AG04449 (cell line): ENCODE data around the gene PDCD5.

Experiments used
- CTCF ChIA-PET: fragments of 350-600 bp; formaldehyde crosslinking; extraction: SDS; loops from one replicate; lab custom pipeline; 2021; ENCODE audit warnings: antibody characterized with exemption; lab: Yijun Ruan, JAX
- POLR2A ChIA-PET: fragments of 400-600, 350-600 bp; formaldehyde crosslinking; extraction: SDS; loops from one replicate; lab custom pipeline; 2020; ENCODE audit warnings: antibody characterized with exemption, inconsistent platforms; lab: Yijun Ruan, JAX
- DNase-seq: peaks from one replicate; pipeline ENCODE4 v3.0.0-alpha.2; 2010; ENCODE audit warnings: low read depth, low spot score
- H3K4me3 ChIP-seq: 2 replicates; pipeline ENCODE4 v1.5.1; 2011; ENCODE audit warnings: low read depth, mild to moderate bottlenecking, control low read depth, low read length
- TF ChIP-seq, protein P1 (sequence below): IDR thresholded peaks from one replicate; pipeline ENCODE4 v1.5.1; 2011; ENCODE audit warnings: mild to moderate bottlenecking, moderate library complexity, low read length, control low read depth, inconsistent platforms; ENCODE audit not compliant: insufficient read depth; ENCODE audit errors: missing control alignments

The PDCD5 gene

GRCh38 chr19:32595491-32595890 is 14.5 kb downstream of the PDCD5 start:
- TF ChIP-seq, protein P1, sequence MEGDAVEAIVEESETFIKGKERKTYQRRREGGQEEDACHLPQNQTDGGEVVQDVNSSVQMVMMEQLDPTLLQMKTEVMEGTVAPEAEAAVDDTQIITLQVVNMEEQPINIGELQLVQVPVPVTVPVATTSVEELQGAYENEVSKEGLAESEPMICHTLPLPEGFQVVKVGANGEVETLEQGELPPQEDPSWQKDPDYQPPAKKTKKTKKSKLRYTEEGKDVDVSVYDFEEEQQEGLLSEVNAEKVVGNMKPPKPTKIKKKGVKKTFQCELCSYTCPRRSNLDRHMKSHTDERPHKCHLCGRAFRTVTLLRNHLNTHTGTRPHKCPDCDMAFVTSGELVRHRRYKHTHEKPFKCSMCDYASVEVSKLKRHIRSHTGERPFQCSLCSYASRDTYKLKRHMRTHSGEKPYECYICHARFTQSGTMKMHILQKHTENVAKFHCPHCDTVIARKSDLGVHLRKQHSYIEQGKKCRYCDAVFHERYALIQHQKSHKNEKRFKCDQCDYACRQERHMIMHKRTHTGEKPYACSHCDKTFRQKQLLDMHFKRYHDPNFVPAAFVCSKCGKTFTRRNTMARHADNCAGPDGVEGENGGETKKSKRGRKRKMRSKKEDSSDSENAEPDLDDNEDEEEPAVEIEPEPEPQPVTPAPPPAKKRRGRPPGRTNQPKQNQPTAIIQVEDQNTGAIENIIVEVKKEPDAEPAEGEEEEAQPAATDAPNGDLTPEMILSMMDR = no peak
- CTCF ChIA-PET = no interaction called here
- POLR2A ChIA-PET = no interaction called here

DNA sequence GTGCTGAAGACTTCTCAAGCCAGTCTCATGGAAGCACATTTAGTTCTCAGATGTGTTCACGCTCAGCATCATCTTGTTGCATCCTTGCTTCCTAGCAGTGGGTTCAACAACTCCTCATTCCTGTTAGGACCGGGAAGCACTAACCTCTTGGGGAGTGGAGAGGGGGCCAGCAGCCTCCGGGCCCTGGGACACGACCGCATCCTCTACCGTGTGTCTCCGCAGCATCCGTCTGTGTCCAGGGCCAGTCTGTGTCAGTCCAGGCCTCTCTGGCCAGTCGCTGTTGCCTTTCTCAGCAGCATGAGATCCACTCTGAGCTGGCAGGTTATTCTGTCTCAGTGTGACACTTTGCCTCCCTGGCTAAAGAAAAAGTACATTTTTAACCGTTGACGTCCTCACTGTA is 17.0 kb downstream of the PDCD5 start:
- POLR2A ChIA-PET = no interaction called here
- CTCF ChIA-PET = interaction anchor here (1.6 to 2.7 kb wide), 2 partner anchors 13 to 15 kb away, joined by 11 to 26 read pairs; partner anchors contain the start of gene PDCD5
- H3K4me3 ChIP-seq = no peak overlapping the region
- TF ChIP-seq, protein P1 = no peak
- no peak for DNase-seq

More at GRCh38 chr19:32595491-32595890, 14.5 kb downstream of the PDCD5 start:
- H3K4me3 ChIP-seq = no peak overlapping the region
- DNase-seq = no peak

GRCh38 chr19:32599258-32599657 is 18.3 kb downstream of the PDCD5 start:
- H3K4me3 ChIP-seq = no peak overlapping the region
- no peak for DNase-seq
- TF ChIP-seq, protein P1 = no peak
- ChIA-PET POLR2A (no interaction called here), CTCF (interaction anchor here (0.8 to 2.7 kb wide), 11 partner anchors 11 to 1930 kb away, joined by 3 to 35 read pairs (median 6); partner anchors contain the start of gene PDCD5)

- H3K4me3 ChIP-seq = no peak overlapping the region
- ChIA-PET CTCF (interaction anchor here (0.6 to 2.1 kb wide), 13 partner anchors 11 to 1930 kb away, joined by 3 to 35 read pairs (median 4); partner anchors contain the start of genes ANKRD27 and PDCD5), POLR2A (no interaction called here)
- peak; percentile 24 for DNase-seq
- TF ChIP-seq, protein P1 = peak; percentile 59
Observed at GRCh38 chr19:32599736-32600157, 18.8 kb downstream of the PDCD5 start.

DNA sequence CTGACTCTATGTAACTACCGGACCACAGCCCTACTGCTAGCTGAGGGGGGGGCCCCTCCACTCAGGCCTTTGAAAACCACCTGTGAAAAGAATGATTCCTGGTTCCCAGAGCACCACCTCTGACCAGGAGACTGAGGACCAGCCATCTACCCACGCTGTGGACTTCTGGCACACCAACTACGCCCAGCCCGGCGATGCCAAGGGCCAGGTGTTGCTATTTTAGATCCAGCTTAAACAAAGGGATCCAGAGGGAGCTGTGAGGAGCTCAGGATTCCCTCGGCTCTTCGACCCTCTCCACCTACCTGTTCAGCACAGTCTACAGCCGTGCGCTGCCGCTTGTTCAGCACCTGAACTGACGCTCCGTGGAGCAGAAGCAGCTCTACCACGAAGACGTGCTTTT is 23.0 kb downstream of the PDCD5 start:
- POLR2A ChIA-PET = no interaction called here
- no peak for DNase-seq
- CTCF ChIA-PET = interaction anchor here (1.6 kb wide), 1 partner anchor 10 kb away, joined by 4 read pairs; no protein-coding TSS in a partner anchor
- H3K4me3 ChIP-seq = no peak overlapping the region
- TF ChIP-seq, protein P1 = no peak

DNA sequence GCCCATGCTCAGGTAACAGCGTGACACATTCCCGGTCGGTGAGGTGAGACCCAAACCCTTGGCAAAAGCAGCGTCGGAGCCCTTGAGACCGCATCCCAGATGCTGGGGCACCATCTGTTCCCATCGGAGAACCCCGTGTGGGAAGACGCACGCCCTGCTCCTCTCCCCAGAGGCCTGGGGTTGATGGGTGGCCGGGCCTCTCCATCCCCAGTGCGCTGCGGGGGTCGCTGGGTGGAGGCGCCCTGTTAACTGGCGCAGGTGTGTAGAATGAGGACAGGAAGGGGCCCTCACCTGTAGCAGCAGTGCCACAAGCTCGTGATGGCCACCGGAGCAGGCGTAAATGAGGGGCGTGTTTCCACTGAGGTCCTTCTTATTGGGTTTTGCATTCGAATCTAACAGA is 24.6 kb downstream of the PDCD5 start:
- ChIA-PET POLR2A (no interaction called here), CTCF (no interaction called here)
- TF ChIP-seq, protein P1 = no peak
- DNase-seq = no peak
- no peak overlapping the region for H3K4me3 ChIP-seq
